ENCODE results near the gene MSANTD2.

Gene MSANTD2

GRCh38 chr11:124732230-124732629, 68.0 kb downstream of the MSANTD2 start:
- no peak overlapping the region for H3K27ac ChIP-seq
- H3K4me3 ChIP-seq (ENCODE audit: low read depth, low read length): no peak overlapping the region
- DNase-seq: no peak
- H3K36me3 ChIP-seq: no peaks in the 10 kb centered on the region
- no peaks in the 10 kb centered on the region for H3K27me3 ChIP-seq (ENCODE audit: insufficient read depth, low read depth, severe bottlenecking)
- no peak for TF ChIP-seq CTCF (IDR thresholded peaks at IDR 0.05; ENCODE audit: low read depth, low read length)
- H3K9me3 ChIP-seq (ENCODE audit: severe bottlenecking): no peaks in the 10 kb centered on the region

DNA sequence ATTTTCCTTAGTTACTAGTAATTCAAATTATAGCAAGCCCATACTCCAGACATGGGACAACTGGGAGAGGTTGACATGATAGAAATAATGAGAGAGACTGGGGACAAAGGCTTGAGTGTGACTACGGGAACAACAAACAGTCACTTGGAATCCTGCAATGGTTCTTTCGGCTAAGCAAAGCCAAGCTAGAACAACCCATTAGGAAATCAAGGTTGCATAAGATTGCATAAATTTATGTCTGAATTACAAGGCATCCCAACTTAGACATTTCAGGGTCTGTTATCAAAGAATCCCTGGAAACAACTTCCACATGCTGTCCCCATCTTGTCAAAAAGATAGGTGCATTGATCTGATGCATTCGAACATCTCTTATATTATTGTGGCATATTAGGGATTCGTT, 70.6 kb downstream of the MSANTD2 start:
- H3K36me3 ChIP-seq: no peaks in the 10 kb centered on the region
- TF ChIP-seq CTCF (IDR thresholded peaks at IDR 0.05; ENCODE audit: low read depth, low read length): no peak
- H3K9me3 ChIP-seq (ENCODE audit: severe bottlenecking): no peaks in the 10 kb centered on the region
- H3K4me3 ChIP-seq (ENCODE audit: low read depth, low read length): no peak overlapping the region
- no peaks in the 10 kb centered on the region for H3K27me3 ChIP-seq (ENCODE audit: insufficient read depth, low read depth, severe bottlenecking)
- no peak overlapping the region for H3K27ac ChIP-seq
- no peak for DNase-seq

DNA sequence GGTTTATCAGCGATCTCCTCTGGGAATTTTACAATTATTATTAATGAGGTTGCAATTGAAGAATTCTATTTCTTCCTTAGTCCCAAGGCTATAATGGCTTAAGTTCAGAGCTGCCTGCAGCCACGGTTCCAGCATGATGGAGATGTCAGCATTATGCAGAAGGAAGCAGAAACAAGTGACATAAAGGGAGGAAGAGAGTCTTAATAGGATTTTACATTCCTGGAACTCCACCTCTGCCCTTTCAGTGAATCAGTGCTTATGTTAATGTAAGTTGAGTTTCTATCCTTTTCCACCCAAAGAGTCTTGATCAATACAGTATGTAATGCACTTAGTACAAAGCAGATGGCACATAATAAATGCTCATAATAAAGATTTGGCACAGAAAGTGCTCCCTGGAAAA, 72.1 kb downstream of the MSANTD2 start:
- H3K27me3 ChIP-seq (ENCODE audit: insufficient read depth, low read depth, severe bottlenecking): no peaks in the 10 kb centered on the region
- DNase-seq: no peak
- no peak for TF ChIP-seq CTCF (IDR thresholded peaks at IDR 0.05; ENCODE audit: low read depth, low read length)
- H3K27ac ChIP-seq: no peak overlapping the region
- H3K4me3 ChIP-seq (ENCODE audit: low read depth, low read length): no peak overlapping the region
- H3K36me3 ChIP-seq: no peaks in the 10 kb centered on the region
- no peaks in the 10 kb centered on the region for H3K9me3 ChIP-seq (ENCODE audit: severe bottlenecking)

GRCh38 chr11:124727474-124727873, 72.7 kb downstream of the MSANTD2 start:
- Histone ChIP-seq H3K4me3 (ENCODE audit: low read depth, low read length) (no peak overlapping the region), H3K27me3 (ENCODE audit: insufficient read depth, low read depth, severe bottlenecking) (no peaks in the 10 kb centered on the region), H3K36me3 (no peaks in the 10 kb centered on the region), H3K27ac (no peak overlapping the region), H3K9me3 (ENCODE audit: severe bottlenecking) (no peaks in the 10 kb centered on the region)
- TF ChIP-seq CTCF (IDR thresholded peaks at IDR 0.05; ENCODE audit: low read depth, low read length): no peak
- no peak for DNase-seq

GRCh38 chr11:124725719-124726105, 74.5 kb downstream of the MSANTD2 start:
- Histone ChIP-seq H3K36me3 (no peaks in the 10 kb centered on the region), H3K27ac (no peak overlapping the region), H3K9me3 (ENCODE audit: severe bottlenecking) (no peaks in the 10 kb centered on the region), H3K4me3 (ENCODE audit: low read depth, low read length) (no peak overlapping the region), H3K27me3 (ENCODE audit: insufficient read depth, low read depth, severe bottlenecking) (no peaks in the 10 kb centered on the region)
- no peak for DNase-seq
- no peak for TF ChIP-seq CTCF (IDR thresholded peaks at IDR 0.05; ENCODE audit: low read depth, low read length)

DNA sequence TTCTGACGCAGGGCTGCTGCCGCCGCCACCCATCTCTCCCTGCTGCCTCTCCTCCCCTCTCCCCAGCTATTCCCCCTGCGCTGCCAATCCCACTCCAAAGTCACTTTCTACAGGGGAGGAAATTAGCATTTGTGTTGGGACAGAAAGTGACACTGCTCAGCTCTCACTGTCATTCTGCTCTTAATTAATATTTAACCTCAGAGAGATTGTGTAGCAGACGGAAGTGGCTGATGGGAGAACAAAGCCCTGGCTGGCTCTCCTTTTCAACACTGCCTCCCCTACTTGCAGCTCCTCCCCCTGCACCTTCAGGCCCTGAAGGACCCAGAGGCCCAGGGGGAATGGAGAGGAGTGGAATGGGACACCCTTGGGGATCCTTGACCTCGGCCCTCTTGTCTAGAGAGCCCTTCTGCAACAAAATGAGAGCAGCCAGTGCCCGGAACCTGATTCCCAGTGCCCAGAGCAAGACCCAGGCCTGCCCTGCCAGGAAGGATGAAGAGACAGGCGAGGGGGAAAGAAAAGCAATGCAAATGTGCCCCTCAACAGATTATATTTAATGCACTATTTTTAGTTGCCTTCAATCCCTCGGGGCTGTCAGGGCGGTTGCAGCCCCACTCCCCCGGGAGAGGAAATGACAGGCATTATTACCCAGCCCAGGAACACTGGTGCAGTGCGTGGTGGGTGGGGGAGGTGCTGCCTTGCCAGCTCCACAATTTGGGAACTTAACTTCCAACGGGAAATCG, 75.1 kb downstream of the MSANTD2 start:
- Histone ChIP-seq H3K27ac (no peak overlapping the region), H3K9me3 (ENCODE audit: severe bottlenecking) (no peaks in the 10 kb centered on the region), H3K27me3 (ENCODE audit: insufficient read depth, low read depth, severe bottlenecking) (no peaks in the 10 kb centered on the region), H3K4me3 (ENCODE audit: low read depth, low read length) (no peak overlapping the region), H3K36me3 (no peaks in the 10 kb centered on the region)
- DNase-seq: no peak
- no peak for TF ChIP-seq CTCF (IDR thresholded peaks at IDR 0.05; ENCODE audit: low read depth, low read length)

All from WERI-Rb-1 (cell line).